Testis (tissue), 3 donors: Measurements from ENCODE around the gene FAM184B. TPM values are rescaled to one million over a fixed set of nuclear protein-coding genes. Genes with fewer than 3 reads are reported as not detected.

ENCODE experiments used
- DNase-seq: peaks from one replicate; pipeline ENCODE4 v3.0.0-alpha.2; 2019
- H3K27ac ChIP-seq, 2 donors: fragments of 200-600 bp; sonication (generic); one replicate each; pipeline ENCODE4 v1.5.1; 2019
- H3K27me3 ChIP-seq: fragments of 200-600 bp; sonication (generic); one replicate; pipeline ENCODE4 v1.5.1; 2019
- H3K36me3 ChIP-seq: fragments of 200-600 bp; sonication (generic); one replicate; pipeline ENCODE4 v1.5.1; 2017; ENCODE audit warnings: low read depth; ENCODE audit errors: missing control alignments
- H3K4me1 ChIP-seq: fragments of 200-600 bp; sonication (generic); one replicate; pipeline ENCODE4 v1.5.1; 2019
- H3K4me3 ChIP-seq, 2 donors: fragments of 200-600 bp; sonication (generic); one replicate each; pipeline ENCODE4 v1.5.1; 2017 to 2019
- H3K9me3 ChIP-seq: fragments of 200-600 bp; sonication (generic); one replicate; pipeline ENCODE4 v1.5.1; 2017
- POLR2A ChIP-seq: fragments of 450-650 bp; IDR thresholded peaks from one replicate; pipeline ENCODE4 v1.6.1; 2017; ENCODE audit warnings: antibody characterized with exemption, mild to moderate bottlenecking, moderate library complexity
- WGBS, 2 donors: methylation state at CpG; one replicate each; pipeline ENCODE4 v1.1.5; 2018; 5-methylcytosine and 5-hydroxymethylcytosine counted together
- intact Hi-C: fragments of 100-400 bp; cut with DNase I; formaldehyde crosslinking; loops from one replicate; pipeline ENCODE4 v1.15.1; 2023; ENCODE audit warnings: low total_unique reads
- polyA plus RNA-seq: library from polyadenylated mRNA; stranded (reverse); fragments of 350-450 nt; fragmentation: Illumina TruSeq; extraction: RNeasy Lipid Tissue Mini Kit (QIAGEN cat#74804); gene quantifications from one replicate; pipeline ENCODE4 v1.2.3, GENCODE V29; 2014; ENCODE audit warnings: low read depth, low replicate concordance; ENCODE audit not compliant: insufficient read depth
- total RNA-seq, 2 donors: library from RNA; depleted of rRNA; stranded (reverse); fragments of >200 nt; gene quantifications; one replicate each; pipeline ENCODE4 v1.2.3, GENCODE V29; 2016
- TF ChIP-seq, protein P1 (sequence below), 3 experiments: fragments of 450-650 bp in 2 of 3; fragments of 200-600 bp in 1 of 3; sonication (generic) in 1 of 3; IDR thresholded peaks; one replicate each; pipeline ENCODE4 v1.5.1; 2016 to 2019; ENCODE audit warnings: antibody characterized with exemption in 3 of 3, mild to moderate bottlenecking in 2 of 3, moderate library complexity in 1 of 3

Gene FAM184B
- total and polyA plus RNA-seq, 3 donors from 2014 or later, result 0.08 to 0.26 (median 0.19) TPM

DNA sequence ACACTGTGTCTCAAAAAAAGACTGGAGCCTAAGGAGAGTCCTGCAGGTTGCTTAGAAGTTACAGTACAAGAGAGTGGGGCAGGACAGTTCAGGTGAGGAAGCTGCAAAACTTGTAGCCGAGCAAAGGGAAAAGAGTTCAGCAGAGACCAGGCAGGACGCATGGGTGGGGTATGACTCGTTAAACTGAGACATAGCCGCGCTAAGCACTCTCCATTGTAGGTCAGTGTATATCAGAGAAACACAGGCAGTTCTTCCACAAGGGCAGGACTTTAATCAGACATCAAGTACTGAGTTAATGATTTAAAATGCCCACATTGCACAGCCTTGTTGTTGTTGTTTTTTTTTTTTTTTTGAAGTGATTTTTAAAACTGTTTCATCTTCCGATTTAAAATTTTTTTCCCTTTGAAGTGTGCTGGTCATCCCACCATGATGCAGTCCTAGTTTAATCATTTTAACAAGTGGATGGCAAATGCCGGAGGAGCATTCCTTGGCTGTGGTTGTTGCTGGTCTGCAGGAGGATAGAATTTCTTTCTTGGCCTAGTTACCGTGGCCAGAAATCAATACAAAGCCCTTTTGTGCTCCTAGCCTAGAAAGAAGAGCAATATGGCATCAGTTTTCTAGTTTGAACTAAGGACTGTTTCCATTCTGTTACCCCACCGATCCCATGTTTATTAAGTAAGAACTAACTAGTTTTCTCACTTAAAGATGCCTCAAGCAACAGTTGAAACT is 194.2 kb downstream of the FAM184B start:
- intact Hi-C loops, result no loop called here
- Histone ChIP-seq H3K36me3 (no peaks in the 10 kb centered on the region), H3K27ac (peak overlapping the region in 1 of 2 donors; percentile 9), H3K9me3 (no peaks in the 10 kb centered on the region), H3K4me1 (no peaks in the 10 kb centered on the region), H3K4me3 (no peak overlapping the region), H3K27me3 (no peaks in the 10 kb centered on the region)
- DNase-seq, result no peak
- TF ChIP-seq, protein P1, sequence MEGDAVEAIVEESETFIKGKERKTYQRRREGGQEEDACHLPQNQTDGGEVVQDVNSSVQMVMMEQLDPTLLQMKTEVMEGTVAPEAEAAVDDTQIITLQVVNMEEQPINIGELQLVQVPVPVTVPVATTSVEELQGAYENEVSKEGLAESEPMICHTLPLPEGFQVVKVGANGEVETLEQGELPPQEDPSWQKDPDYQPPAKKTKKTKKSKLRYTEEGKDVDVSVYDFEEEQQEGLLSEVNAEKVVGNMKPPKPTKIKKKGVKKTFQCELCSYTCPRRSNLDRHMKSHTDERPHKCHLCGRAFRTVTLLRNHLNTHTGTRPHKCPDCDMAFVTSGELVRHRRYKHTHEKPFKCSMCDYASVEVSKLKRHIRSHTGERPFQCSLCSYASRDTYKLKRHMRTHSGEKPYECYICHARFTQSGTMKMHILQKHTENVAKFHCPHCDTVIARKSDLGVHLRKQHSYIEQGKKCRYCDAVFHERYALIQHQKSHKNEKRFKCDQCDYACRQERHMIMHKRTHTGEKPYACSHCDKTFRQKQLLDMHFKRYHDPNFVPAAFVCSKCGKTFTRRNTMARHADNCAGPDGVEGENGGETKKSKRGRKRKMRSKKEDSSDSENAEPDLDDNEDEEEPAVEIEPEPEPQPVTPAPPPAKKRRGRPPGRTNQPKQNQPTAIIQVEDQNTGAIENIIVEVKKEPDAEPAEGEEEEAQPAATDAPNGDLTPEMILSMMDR (IDR thresholded peaks at IDR 0.05), result no peak
- TF ChIP-seq POLR2A, result no peak
- 76 to 86% methylated on average over 9 of the region's 9 CpGs for WGBS, 2 donors

GRCh38 chr4:17584521-17585213 is 196.8 kb downstream of the FAM184B start:
- H3K27ac ChIP-seq, result no peak overlapping the region
- WGBS, 2 donors, result 85 to 90% methylated on average over 10 of the region's 10 CpGs
- H3K36me3 ChIP-seq, result no peaks in the 10 kb centered on the region
- TF ChIP-seq POLR2A, result no peak
- TF ChIP-seq, protein P1 (IDR thresholded peaks at IDR 0.05), result no peak
- H3K4me3 ChIP-seq, result no peak overlapping the region
- DNase-seq, result no peak
- intact Hi-C loops, result no loop called here
- H3K27me3 ChIP-seq, result no peaks in the 10 kb centered on the region
- peaks cover 3% of the 10 kb centered on the region for H3K4me1 ChIP-seq
- no peaks in the 10 kb centered on the region for H3K9me3 ChIP-seq

DNA sequence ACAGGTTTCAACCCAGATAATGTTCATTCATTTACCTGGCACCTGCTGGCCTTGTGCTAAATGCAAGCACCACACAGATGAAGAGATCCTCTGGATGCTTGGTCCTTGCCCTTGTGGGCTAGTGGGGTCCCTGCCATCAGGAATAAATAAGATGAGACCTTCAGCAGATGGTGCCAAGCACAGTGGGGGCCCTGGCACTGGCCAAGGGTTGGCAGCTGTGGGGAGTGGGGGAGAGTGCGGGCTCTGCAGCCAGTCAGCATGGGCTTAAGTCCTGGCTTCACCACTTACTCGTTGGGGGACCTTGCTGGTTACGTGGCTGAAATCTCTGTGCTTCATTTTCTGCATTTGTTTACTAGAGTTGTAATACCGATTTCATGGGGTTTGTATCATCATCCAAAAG is 197.5 kb downstream of the FAM184B start:
- no peak for DNase-seq
- intact Hi-C loops, result no loop called here
- no peaks in the 10 kb centered on the region for H3K36me3 ChIP-seq
- no peak overlapping the region for H3K4me3 ChIP-seq
- H3K9me3 ChIP-seq, result no peaks in the 10 kb centered on the region
- WGBS, 2 donors, result 94 to 97% methylated on average over 4 of the region's 4 CpGs
- H3K27me3 ChIP-seq, result no peaks in the 10 kb centered on the region
- peaks cover 6% of the 10 kb centered on the region for H3K4me1 ChIP-seq
- TF ChIP-seq, protein P1 (IDR thresholded peaks at IDR 0.05), result no peak
- TF ChIP-seq POLR2A, result no peak
- no peak overlapping the region for H3K27ac ChIP-seq

GRCh38 chr4:17583276-17583675 is 198.1 kb downstream of the FAM184B start:
- no peaks in the 10 kb centered on the region for H3K27me3 ChIP-seq
- peaks cover 13% of the 10 kb centered on the region for H3K4me1 ChIP-seq
- 91 to 94% methylated on average over 9 of the region's 9 CpGs for WGBS, 2 donors
- intact Hi-C loops, result no loop called here
- no peaks in the 10 kb centered on the region for H3K36me3 ChIP-seq
- H3K4me3 ChIP-seq, result no peak overlapping the region
- no peak overlapping the region for H3K27ac ChIP-seq
- H3K9me3 ChIP-seq, result no peaks in the 10 kb centered on the region
- TF ChIP-seq, protein P1 (IDR thresholded peaks at IDR 0.05), result no peak
- TF ChIP-seq POLR2A, result no peak
- no peak for DNase-seq
